ENCODE results near the gene SPOCK1.

DNA sequence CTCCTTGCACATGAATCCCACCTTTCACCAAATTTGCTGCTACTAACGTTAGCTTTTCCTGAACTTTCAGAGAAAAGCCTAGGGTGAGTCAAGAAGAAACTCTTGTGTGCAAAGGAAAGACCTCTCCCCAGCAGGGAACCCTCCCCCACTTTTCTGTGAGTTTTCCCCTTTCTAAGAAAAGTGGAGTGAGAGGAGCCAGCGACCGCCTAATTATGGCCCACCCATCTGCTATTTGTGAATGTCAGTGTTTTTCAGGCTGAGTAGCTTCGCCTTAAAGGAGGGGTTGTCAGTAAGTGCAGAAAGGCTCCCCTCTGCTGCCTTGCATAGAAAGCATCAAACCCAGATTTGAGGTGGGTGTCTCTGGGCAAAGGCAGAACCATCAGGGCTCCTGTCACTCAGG, 46.8 kb upstream of the SPOCK1 start:
- TF ChIP-seq, protein P1, sequence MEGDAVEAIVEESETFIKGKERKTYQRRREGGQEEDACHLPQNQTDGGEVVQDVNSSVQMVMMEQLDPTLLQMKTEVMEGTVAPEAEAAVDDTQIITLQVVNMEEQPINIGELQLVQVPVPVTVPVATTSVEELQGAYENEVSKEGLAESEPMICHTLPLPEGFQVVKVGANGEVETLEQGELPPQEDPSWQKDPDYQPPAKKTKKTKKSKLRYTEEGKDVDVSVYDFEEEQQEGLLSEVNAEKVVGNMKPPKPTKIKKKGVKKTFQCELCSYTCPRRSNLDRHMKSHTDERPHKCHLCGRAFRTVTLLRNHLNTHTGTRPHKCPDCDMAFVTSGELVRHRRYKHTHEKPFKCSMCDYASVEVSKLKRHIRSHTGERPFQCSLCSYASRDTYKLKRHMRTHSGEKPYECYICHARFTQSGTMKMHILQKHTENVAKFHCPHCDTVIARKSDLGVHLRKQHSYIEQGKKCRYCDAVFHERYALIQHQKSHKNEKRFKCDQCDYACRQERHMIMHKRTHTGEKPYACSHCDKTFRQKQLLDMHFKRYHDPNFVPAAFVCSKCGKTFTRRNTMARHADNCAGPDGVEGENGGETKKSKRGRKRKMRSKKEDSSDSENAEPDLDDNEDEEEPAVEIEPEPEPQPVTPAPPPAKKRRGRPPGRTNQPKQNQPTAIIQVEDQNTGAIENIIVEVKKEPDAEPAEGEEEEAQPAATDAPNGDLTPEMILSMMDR (IDR thresholded peaks at IDR 0.05 in 8 of 11, conservative IDR thresholded peaks at IDR 0.05 in 3 of 11), result no peak
- TF ChIP-seq POLR2AphosphoS5 (IDR thresholded peaks at IDR 0.05) (no peak), POLR2A (IDR thresholded peaks at IDR 0.05) (no peak)
